Lung (tissue), 12 donors: ENCODE measurements around the gene WSCD1. TPM values are rescaled to one million over a fixed set of nuclear protein-coding genes. Genes with fewer than 3 reads are reported as not detected.

Source experiments
- ATAC-seq: fragments of 200-7000 bp; cut with Tn5 transposase; one replicate; pipeline ENCODE4 v1.9.1; 2020; ENCODE audit warnings: moderate number of reproducible peaks; ENCODE audit not compliant: insufficient read depth, low FRiP score
- DNase-seq, 3 donors: peaks; one replicate each; pipeline ENCODE4 v3.0.0-alpha.2; 2013 to 2017
- H3K27ac ChIP-seq, 2 donors: one replicate each; pipeline ENCODE4 v1.5.1; 2013; ENCODE audit warnings: mild to moderate bottlenecking in 2 of 2, moderate library complexity in 2 of 2, control low read depth in 1 of 2, inconsistent platforms in 1 of 2, low read depth in 1 of 2, low read length in 1 of 2
- H3K27me3 ChIP-seq, 3 donors: one replicate each; pipeline ENCODE4 v1.5.1; 2013; ENCODE audit warnings: low read length in 2 of 3; ENCODE audit not compliant: control insufficient read depth in 3 of 3, insufficient read depth in 3 of 3
- H3K36me3 ChIP-seq, 4 donors: one replicate each; pipeline ENCODE4 v1.5.1; 2013; ENCODE audit warnings: low read length in 4 of 4, mild to moderate bottlenecking in 1 of 4, moderate library complexity in 1 of 4; ENCODE audit not compliant: control insufficient read depth in 4 of 4, insufficient read depth in 4 of 4
- H3K4me1 ChIP-seq, 5 donors: one replicate each; pipeline ENCODE4 v1.5.1; 2013; ENCODE audit warnings: low read length in 5 of 5, mild to moderate bottlenecking in 2 of 5, moderate library complexity in 1 of 5; ENCODE audit not compliant: control insufficient read depth in 5 of 5, insufficient read depth in 5 of 5
- H3K4me3 ChIP-seq: one replicate; pipeline ENCODE4 v1.5.1; 2013; ENCODE audit warnings: mild to moderate bottlenecking, control low read depth, moderate library complexity
- H3K9ac ChIP-seq, 2 donors: one replicate each; pipeline ENCODE4 v1.5.1; 2013; ENCODE audit warnings: low read length in 2 of 2, control low read depth in 1 of 2; ENCODE audit not compliant: insufficient read depth in 1 of 2
- H3K9me3 ChIP-seq, 4 donors: one replicate each; pipeline ENCODE4 v1.5.1; 2013; ENCODE audit warnings: low read length in 3 of 4, mild to moderate bottlenecking in 1 of 4, moderate library complexity in 1 of 4; ENCODE audit not compliant: control insufficient read depth in 4 of 4, insufficient read depth in 3 of 4
- WGBS, 2 donors: extraction: QIAGEN DNeasy Blood & Tissue Kit; methylation state at CpG; one replicate each; pipeline ENCODE4 v1.1.7; 2013; 5-methylcytosine and 5-hydroxymethylcytosine counted together
- polyA plus RNA-seq, 2 donors: library from polyadenylated mRNA; stranded (reverse); fragments of 200-250 nt; gene quantifications; one replicate each; pipeline ENCODE4 v1.2.1, GENCODE V29; 2013
- total RNA-seq, 2 donors: library from RNA; depleted of rRNA in 1 of 2; stranded (reverse); fragments of >200 nt in 1 of 2; gene quantifications; one replicate each; pipeline ENCODE4 v1.2.1, GENCODE V29; 2014 to 2021
- TF ChIP-seq, protein P1 (sequence below): IDR thresholded peaks from 2 replicates; pipeline ENCODE4 v1.5.1; 2012; ENCODE audit warnings: mild to moderate bottlenecking; ENCODE audit errors: control extremely low read depth, extremely low read depth
- donor health status: control.
- donor health status: control.
- donor health status: Bipolar disorder and iron deficiency.
- donor health status: healthy.
- donor health status: DM: yes; HTN: yes; CAD: no.

Gene WSCD1
- total and polyA plus RNA-seq, 4 donors = 1.5 to 13.4 (median 3.8) TPM

DNA sequence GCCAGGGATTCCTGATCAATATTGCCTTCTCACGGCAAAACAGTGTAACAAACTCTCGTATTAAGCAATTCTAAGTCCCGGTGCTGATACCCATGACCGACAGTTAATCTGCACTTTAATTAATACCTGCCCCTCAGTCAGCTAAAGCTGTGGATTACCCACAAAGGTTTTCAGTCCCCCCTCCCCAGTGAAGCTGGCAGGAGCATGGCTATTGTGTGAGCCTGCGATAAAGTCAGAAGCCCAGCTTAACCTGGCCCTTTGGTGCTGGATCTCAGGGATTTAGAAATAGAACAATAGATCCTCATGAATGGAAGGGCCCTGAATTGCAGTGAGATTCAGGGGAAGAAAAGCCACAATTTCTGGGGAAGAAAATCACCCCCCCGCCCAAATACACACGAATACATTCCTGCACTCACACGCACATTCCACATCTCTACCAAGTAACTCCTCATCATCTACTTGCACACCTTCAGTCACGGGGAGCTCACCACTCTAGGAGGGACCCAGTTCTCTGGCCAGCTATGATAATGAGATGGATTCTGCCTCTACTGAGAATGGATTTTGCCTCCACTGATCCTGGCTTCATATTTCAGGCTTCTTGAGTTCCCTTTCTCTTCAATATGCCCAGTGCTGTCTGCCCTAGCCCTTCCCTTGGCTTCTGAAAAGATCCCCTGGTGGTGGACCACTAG, 102.6 kb downstream of the WSCD1 start:
- H3K36me3 ChIP-seq = no peaks in the 10 kb centered on the region
- ATAC-seq = no peak
- TF ChIP-seq, protein P1, sequence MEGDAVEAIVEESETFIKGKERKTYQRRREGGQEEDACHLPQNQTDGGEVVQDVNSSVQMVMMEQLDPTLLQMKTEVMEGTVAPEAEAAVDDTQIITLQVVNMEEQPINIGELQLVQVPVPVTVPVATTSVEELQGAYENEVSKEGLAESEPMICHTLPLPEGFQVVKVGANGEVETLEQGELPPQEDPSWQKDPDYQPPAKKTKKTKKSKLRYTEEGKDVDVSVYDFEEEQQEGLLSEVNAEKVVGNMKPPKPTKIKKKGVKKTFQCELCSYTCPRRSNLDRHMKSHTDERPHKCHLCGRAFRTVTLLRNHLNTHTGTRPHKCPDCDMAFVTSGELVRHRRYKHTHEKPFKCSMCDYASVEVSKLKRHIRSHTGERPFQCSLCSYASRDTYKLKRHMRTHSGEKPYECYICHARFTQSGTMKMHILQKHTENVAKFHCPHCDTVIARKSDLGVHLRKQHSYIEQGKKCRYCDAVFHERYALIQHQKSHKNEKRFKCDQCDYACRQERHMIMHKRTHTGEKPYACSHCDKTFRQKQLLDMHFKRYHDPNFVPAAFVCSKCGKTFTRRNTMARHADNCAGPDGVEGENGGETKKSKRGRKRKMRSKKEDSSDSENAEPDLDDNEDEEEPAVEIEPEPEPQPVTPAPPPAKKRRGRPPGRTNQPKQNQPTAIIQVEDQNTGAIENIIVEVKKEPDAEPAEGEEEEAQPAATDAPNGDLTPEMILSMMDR = no peak

DNA sequence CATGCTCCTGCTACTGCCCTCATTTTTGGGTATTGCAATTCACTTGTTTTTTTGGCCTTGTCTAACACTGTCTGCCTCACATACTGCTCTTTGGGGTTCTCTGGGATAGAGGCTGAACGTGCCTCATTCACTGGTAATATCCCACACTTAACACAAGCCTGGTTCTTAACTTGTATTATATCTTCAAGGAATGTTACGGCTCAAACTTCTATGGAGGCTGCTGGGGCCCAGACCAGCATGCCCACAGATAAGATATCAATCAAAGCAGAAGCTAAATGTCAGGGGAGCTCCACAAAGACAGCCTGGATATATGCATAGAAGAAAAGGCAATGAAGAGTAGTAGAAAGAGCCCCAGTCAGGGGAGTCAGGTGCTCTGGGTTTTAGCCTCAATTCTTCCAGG, 103.5 kb downstream of the WSCD1 start:
- DNase-seq (no peak), ATAC-seq (no peak)
- peaks cover 0 to 5% (median 0%) of the 10 kb centered on the region in 4 donors for H3K9me3 ChIP-seq
- TF ChIP-seq, protein P1 = no peak
- H3K9ac ChIP-seq = no peak overlapping the region
- no peak overlapping the region for H3K4me3 ChIP-seq
- no peaks in the 10 kb centered on the region for H3K4me1 ChIP-seq
- no peak overlapping the region for H3K27ac ChIP-seq
- WGBS, 2 donors = 83 to 85% methylated on average over 2 of the region's 2 CpGs
- H3K27me3 ChIP-seq = no peaks in the 10 kb centered on the region
- no peaks in the 10 kb centered on the region for H3K36me3 ChIP-seq

More for the DNA sequence above, 102.6 kb downstream of the WSCD1 start:
- peaks cover 0 to 5% (median 0%) of the 10 kb centered on the region in 4 donors for H3K9me3 ChIP-seq
- no peak overlapping the region for H3K9ac ChIP-seq
- DNase-seq = no peak
- H3K4me3 ChIP-seq = no peak overlapping the region
- H3K4me1 ChIP-seq = no peaks in the 10 kb centered on the region
- WGBS, 2 donors = 69 to 81% methylated on average over 9 of the region's 9 CpGs
- no peaks in the 10 kb centered on the region for H3K27me3 ChIP-seq
- no peak overlapping the region for H3K27ac ChIP-seq
